ENCODE data around the gene XPR1. TPM values are rescaled to one million over a fixed set of nuclear protein-coding genes. Genes with fewer than 3 reads are reported as not detected.

The XPR1 gene
- total and polyA plus RNA-seq, 8 donors, result 0.92 to 27.0 (median 4.5) TPM

DNA sequence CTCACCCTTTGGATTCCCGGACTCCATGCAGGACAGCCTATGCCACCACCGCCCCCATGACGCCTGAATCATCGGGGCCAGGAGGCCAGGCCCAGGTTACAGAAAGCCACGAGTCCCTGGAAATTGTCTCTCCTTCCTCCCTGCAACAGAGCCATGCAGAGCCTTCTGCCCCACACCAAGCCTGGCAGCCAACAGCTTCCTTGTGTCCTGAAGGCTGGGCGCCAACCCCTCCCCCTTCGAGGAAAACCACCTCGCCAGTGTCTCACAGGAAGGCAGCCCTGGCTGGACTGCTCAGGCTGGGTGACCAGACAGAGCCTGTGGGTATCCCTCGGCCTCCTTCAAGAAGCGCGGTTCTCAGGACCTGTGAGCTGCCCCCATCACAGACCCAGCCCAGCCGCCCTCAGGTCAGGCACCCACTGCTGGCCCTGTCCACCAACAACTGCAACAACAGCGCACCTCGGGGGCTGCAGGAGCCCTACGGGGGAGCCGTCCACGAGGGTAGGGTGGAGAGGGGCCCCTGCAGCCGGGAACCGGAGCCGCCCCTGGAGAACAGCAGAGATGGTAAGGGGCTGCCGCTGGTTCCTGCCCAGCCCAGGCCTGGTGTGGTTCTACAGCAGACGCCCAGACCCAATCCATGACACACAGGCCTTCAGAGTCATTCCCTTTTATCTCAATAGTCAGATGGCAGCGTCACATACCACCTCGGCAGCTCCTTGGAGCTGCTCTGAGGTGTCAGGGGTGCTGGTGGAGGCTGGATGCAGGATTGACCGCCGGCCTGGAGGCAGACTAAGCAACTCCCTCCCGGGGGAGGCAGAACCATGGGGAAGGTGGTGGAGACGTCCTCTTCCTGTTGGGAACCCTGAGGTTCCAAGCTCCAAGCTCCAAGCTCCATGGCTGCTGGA lies 304.5 kb downstream of the XPR1 start:
- no peak for DNase-seq
- no peak overlapping the region for H3K4me3 ChIP-seq
- intact Hi-C loops (cut with DNase I; ENCODE audit: low total_unique reads), result no loop called here
- no peaks in the 10 kb centered on the region for H3K9me3 ChIP-seq
- H3K27me3 ChIP-seq, result peaks cover 0 to 10% (median 0%) of the 10 kb centered on the region in 3 donors
- no peak for TF ChIP-seq POLR2A (IDR thresholded peaks at IDR 0.05)
- no peak for TF ChIP-seq POLR2AphosphoS5 (IDR thresholded peaks at IDR 0.05)
- no peak for TF ChIP-seq EP300 (IDR thresholded peaks at IDR 0.05)
- TF ChIP-seq, protein P1, sequence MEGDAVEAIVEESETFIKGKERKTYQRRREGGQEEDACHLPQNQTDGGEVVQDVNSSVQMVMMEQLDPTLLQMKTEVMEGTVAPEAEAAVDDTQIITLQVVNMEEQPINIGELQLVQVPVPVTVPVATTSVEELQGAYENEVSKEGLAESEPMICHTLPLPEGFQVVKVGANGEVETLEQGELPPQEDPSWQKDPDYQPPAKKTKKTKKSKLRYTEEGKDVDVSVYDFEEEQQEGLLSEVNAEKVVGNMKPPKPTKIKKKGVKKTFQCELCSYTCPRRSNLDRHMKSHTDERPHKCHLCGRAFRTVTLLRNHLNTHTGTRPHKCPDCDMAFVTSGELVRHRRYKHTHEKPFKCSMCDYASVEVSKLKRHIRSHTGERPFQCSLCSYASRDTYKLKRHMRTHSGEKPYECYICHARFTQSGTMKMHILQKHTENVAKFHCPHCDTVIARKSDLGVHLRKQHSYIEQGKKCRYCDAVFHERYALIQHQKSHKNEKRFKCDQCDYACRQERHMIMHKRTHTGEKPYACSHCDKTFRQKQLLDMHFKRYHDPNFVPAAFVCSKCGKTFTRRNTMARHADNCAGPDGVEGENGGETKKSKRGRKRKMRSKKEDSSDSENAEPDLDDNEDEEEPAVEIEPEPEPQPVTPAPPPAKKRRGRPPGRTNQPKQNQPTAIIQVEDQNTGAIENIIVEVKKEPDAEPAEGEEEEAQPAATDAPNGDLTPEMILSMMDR (IDR thresholded peaks at IDR 0.05), result no peak
- 86 to 90% (median 87%) methylated on average over 19 to 28 of the region's 28 CpGs for WGBS, 5 donors
- no peaks in the 10 kb centered on the region for H3K4me1 ChIP-seq
- H3K27ac ChIP-seq, result no peak overlapping the region
- peaks cover 0 to 74% (median 41%) of the 10 kb centered on the region in 4 donors for H3K36me3 ChIP-seq

DNA sequence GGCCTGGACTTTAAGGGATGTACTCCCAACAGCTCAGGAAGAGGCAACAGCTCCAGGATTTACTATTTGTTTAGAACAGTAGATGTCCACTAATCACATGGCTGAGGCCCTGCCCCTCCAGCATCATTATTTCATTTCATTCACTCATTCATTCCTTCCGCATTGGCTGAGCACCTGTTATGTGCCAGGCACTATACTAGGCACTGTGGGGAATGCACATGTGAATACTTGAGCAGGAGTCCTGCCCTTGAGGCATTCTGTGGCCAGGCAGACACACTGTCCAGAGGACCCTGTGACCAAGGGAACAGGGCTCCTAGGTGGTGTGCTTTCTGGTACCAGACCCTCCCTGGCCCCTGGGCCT lies 305.2 kb downstream of the XPR1 start:
- no peak for TF ChIP-seq EP300 (IDR thresholded peaks at IDR 0.05)
- TF ChIP-seq POLR2AphosphoS5 (IDR thresholded peaks at IDR 0.05), result no peak
- TF ChIP-seq POLR2A (IDR thresholded peaks at IDR 0.05), result no peak
- TF ChIP-seq, protein P1 (IDR thresholded peaks at IDR 0.05), result no peak
- intact Hi-C loops (cut with DNase I; ENCODE audit: low total_unique reads), result no loop called here
- H3K4me1 ChIP-seq, result no peaks in the 10 kb centered on the region
- no peak overlapping the region for H3K27ac ChIP-seq
- peaks cover 0 to 74% (median 44%) of the 10 kb centered on the region in 4 donors for H3K36me3 ChIP-seq
- peaks cover 0 to 10% (median 0%) of the 10 kb centered on the region in 3 donors for H3K27me3 ChIP-seq
- H3K4me3 ChIP-seq, result no peak overlapping the region
- no peaks in the 10 kb centered on the region for H3K9me3 ChIP-seq
- no peak for DNase-seq
- WGBS, 5 donors, result 42 to 100% (median 65%) methylated on average over 1 of the region's 1 CpG

DNA sequence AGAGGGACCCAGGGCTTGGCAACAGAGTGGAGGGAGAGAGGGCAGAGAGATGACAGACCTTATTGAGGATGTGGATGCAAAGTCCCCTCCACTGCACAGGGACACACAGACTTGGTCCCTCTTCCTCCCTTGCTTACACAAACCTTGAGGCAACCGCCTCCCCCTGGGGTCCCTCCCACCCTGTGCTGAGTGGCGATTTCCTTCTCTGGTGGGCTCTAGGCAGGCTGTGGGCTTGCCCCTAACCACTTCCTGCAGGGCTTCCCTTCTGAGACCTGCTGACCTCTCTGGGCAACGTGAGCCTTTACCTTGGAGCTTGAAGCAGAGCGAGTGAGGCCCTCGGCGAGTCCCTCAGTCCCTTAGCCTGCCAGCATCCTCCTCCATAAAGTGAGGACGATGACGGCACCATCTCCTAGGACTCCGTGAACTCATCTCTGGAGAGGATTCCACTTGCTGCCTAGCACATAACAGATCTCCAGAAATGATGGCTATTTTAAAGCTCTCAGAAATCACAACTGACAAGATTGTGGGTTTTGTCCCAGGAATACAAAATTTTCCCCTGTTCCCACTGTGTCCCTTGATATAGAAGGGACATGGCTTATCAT lies 305.9 kb downstream of the XPR1 start:
- peaks cover 0 to 81% (median 49%) of the 10 kb centered on the region in 4 donors for H3K36me3 ChIP-seq
- H3K27me3 ChIP-seq, result peaks cover 0 to 10% (median 0%) of the 10 kb centered on the region in 3 donors
- no peaks in the 10 kb centered on the region for H3K9me3 ChIP-seq
- no peak for DNase-seq
- no peak overlapping the region for H3K4me3 ChIP-seq
- TF ChIP-seq, protein P1 (IDR thresholded peaks at IDR 0.05), result no peak
- no peak for TF ChIP-seq EP300 (IDR thresholded peaks at IDR 0.05)
- no peak for TF ChIP-seq POLR2AphosphoS5 (IDR thresholded peaks at IDR 0.05)
- no peak for TF ChIP-seq POLR2A (IDR thresholded peaks at IDR 0.05)
- WGBS, 5 donors, result 74 to 79% (median 76%) methylated on average over 8 to 9 of the region's 9 CpGs
- H3K27ac ChIP-seq, result no peak overlapping the region
- intact Hi-C loops (cut with DNase I; ENCODE audit: low total_unique reads), result no loop called here
- H3K4me1 ChIP-seq, result no peaks in the 10 kb centered on the region

DNA sequence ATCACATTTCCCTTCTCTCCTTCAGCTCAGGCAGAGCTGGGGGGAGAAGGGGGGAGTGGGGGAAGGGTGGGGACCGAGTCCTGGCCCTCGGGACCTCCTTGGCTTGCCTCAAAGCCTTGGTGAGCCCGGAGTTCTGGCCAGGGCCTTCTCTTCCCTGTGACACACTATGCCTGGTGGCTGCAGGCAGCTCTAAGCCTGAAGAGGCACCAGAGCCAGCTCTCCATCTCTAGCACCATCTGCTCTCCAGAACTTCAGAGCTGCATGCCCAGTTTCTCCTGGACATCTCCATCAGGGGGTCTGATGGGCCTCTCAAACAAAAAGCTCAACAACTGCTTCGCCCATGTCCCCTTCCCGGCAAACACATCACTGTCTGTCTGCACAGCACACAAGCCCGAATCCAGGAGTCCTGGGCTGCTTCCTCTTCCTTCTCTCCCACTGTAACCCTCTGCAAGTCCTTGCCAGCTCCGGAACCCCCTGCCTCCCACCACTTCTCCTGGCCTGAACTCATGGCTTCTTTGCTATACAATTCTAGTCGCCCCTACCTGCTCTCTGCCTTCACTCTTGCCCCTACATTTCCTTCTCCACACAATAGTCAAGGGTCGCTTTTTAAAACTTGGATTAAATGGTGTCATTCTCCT lies 307.4 kb downstream of the XPR1 start:
- TF ChIP-seq POLR2AphosphoS5 (IDR thresholded peaks at IDR 0.05), result no peak
- no peak for TF ChIP-seq POLR2A (IDR thresholded peaks at IDR 0.05)
- TF ChIP-seq EP300 (IDR thresholded peaks at IDR 0.05), result no peak
- TF ChIP-seq, protein P1 (IDR thresholded peaks at IDR 0.05), result no peak
- no peak for DNase-seq
- H3K27me3 ChIP-seq, result peaks cover 0 to 10% (median 0%) of the 10 kb centered on the region in 3 donors
- no peak overlapping the region for H3K4me3 ChIP-seq
- no peaks in the 10 kb centered on the region for H3K4me1 ChIP-seq
- peaks cover 0 to 85% (median 52%) of the 10 kb centered on the region in 4 donors for H3K36me3 ChIP-seq
- no peaks in the 10 kb centered on the region for H3K9me3 ChIP-seq
- intact Hi-C loops (cut with DNase I; ENCODE audit: low total_unique reads), result no loop called here
- WGBS, 5 donors, result 72 to 80% (median 77%) methylated on average over 7 to 9 of the region's 9 CpGs
- H3K27ac ChIP-seq, result no peak overlapping the region
